Breast epithelium (tissue), 4 donors: ENCODE results near the gene TCEAL7. TPM values are rescaled to one million over a fixed set of nuclear protein-coding genes. Genes with fewer than 3 reads are reported as not detected.

Source experiments
- DNase-seq, 2 donors: peaks; one replicate each; pipeline ENCODE4 v3.0.0-alpha.2; 2019; ENCODE audit warnings: low spot score in 2 of 2
- H3K27ac ChIP-seq, 2 donors: fragments of 200-600 bp; sonication (generic) in 1 of 2; one replicate each; pipeline ENCODE4 v1.5.1; 2016 to 2019; ENCODE audit warnings: mild to moderate bottlenecking in 1 of 2
- H3K27me3 ChIP-seq, 2 donors: fragments of 200-600 bp; sonication (generic) in 1 of 2; one replicate each; pipeline versions ENCODE4 v1.5.1 to v1.6.0; 2017 to 2019; ENCODE audit warnings: control low read depth in 1 of 2, mild to moderate bottlenecking in 1 of 2
- H3K36me3 ChIP-seq: fragments of 200-600 bp; one replicate; pipeline ENCODE4 v1.5.1; 2019
- H3K4me1 ChIP-seq, 2 donors: fragments of 200-600 bp; sonication (generic); one replicate each; pipeline ENCODE4 v1.5.1; 2016 to 2019; ENCODE audit warnings: control low read depth in 1 of 2
- H3K4me3 ChIP-seq, 3 donors: fragments of 200-600 bp; sonication (generic); 1 replicate in 2 of 3; 2 replicates in 1 of 3; pipeline ENCODE4 v1.5.1; 2016 to 2019; ENCODE audit warnings: mild to moderate bottlenecking in 3 of 3, moderate library complexity in 2 of 3
- H3K9me3 ChIP-seq, 2 donors: fragments of 200-600 bp; sonication (generic) in 1 of 2; one replicate each; pipeline ENCODE4 v1.5.1; 2016 to 2019; ENCODE audit warnings: control low read depth in 1 of 2
- CTCF ChIP-seq, 3 donors: fragments of 450-650 bp; IDR thresholded peaks; one replicate each; pipeline ENCODE4 v1.5.1; 2016 to 2017; ENCODE audit warnings: antibody characterized with exemption in 3 of 3, mild to moderate bottlenecking in 3 of 3, moderate library complexity in 3 of 3
- POLR2A ChIP-seq: fragments of 450-650 bp; IDR thresholded peaks from one replicate; pipeline ENCODE4 v1.6.1; 2016; ENCODE audit warnings: antibody characterized with exemption, mild to moderate bottlenecking, moderate library complexity
- POLR2AphosphoS5 ChIP-seq, 3 donors: sonication (generic); formaldehyde crosslinking; IDR thresholded peaks; one replicate each; pipeline ENCODE4 v1.6.1; 2017; ENCODE audit warnings: antibody characterized with exemption in 3 of 3
- intact Hi-C: fragments of 100-400 bp; cut with DNase I; formaldehyde crosslinking; loops from one replicate; pipeline ENCODE4 v1.15.1; 2023; ENCODE audit warnings: low total_unique reads
- total RNA-seq, 3 donors: library from RNA; depleted of rRNA; stranded (reverse); fragments of >200 nt; gene quantifications; one replicate each; pipeline ENCODE4 v1.1.0, GENCODE V29; 2016

Gene TCEAL7
- total RNA-seq, 3 donors from 2014 or later, result 2.9 to 11.1 (median 10.8) TPM

GRCh38 chrX:103360092-103360491 is 30.1 kb downstream of the TCEAL7 start:
- peaks cover 0 to 43% of the 10 kb centered on the region in 2 donors for H3K27me3 ChIP-seq
- DNase-seq, result no peak
- TF ChIP-seq CTCF (IDR thresholded peaks at IDR 0.05) (no peak), POLR2AphosphoS5 (IDR thresholded peaks at IDR 0.05) (no peak), POLR2A (no peak)
- no peaks in the 10 kb centered on the region for H3K9me3 ChIP-seq
- H3K4me3 ChIP-seq, result no peak overlapping the region
- H3K36me3 ChIP-seq, result no peaks in the 10 kb centered on the region
- H3K27ac ChIP-seq, result no peak overlapping the region
- no peaks in the 10 kb centered on the region for H3K4me1 ChIP-seq
- intact Hi-C loops, result no loop called here

- no peaks in the 10 kb centered on the region for H3K4me1 ChIP-seq
- DNase-seq, result no peak
- H3K27ac ChIP-seq, result no peak overlapping the region
- intact Hi-C loops, result no loop called here
- H3K9me3 ChIP-seq, result no peaks in the 10 kb centered on the region
- no peak overlapping the region for H3K4me3 ChIP-seq
- TF ChIP-seq POLR2A (no peak), POLR2AphosphoS5 (IDR thresholded peaks at IDR 0.05) (no peak)
- no peaks in the 10 kb centered on the region for H3K36me3 ChIP-seq
- H3K27me3 ChIP-seq, result peaks cover 0 to 38% of the 10 kb centered on the region in 2 donors
These were observed 30.9 kb downstream of the TCEAL7 start for GRCh38 chrX:103360916-103361315.

- H3K27ac ChIP-seq, result no peak overlapping the region
- H3K27me3 ChIP-seq, result peaks cover 0 to 33% of the 10 kb centered on the region in 2 donors
- no peaks in the 10 kb centered on the region for H3K4me1 ChIP-seq
- intact Hi-C loops, result no loop called here
- no peak overlapping the region for H3K4me3 ChIP-seq
- TF ChIP-seq CTCF (IDR thresholded peaks at IDR 0.05), result no peak
- no peak for TF ChIP-seq POLR2AphosphoS5 (IDR thresholded peaks at IDR 0.05)
- no peak for TF ChIP-seq POLR2A
- H3K36me3 ChIP-seq, result no peaks in the 10 kb centered on the region
- no peaks in the 10 kb centered on the region for H3K9me3 ChIP-seq
- DNase-seq, result no peak
These were observed 31.8 kb downstream of the TCEAL7 start for GRCh38 chrX:103361798-103362197.

GRCh38 chrX:103362474-103362873 is 32.4 kb downstream of the TCEAL7 start:
- no peak overlapping the region for H3K4me3 ChIP-seq
- H3K27me3 ChIP-seq, result peaks cover 0 to 35% of the 10 kb centered on the region in 2 donors
- no peak overlapping the region for H3K27ac ChIP-seq
- no peaks in the 10 kb centered on the region for H3K36me3 ChIP-seq
- no peak for DNase-seq
- H3K4me1 ChIP-seq, result no peaks in the 10 kb centered on the region
- intact Hi-C loops, result no loop called here
- TF ChIP-seq CTCF (IDR thresholded peaks at IDR 0.05) (no peak), POLR2A (no peak)
- no peaks in the 10 kb centered on the region for H3K9me3 ChIP-seq

GRCh38 chrX:103363046-103363445 is 33.0 kb downstream of the TCEAL7 start:
- intact Hi-C loops, result no loop called here
- H3K36me3 ChIP-seq, result no peaks in the 10 kb centered on the region
- H3K27ac ChIP-seq, result no peak overlapping the region
- no peak for DNase-seq
- no peak overlapping the region for H3K4me3 ChIP-seq
- peaks cover 0 to 35% of the 10 kb centered on the region in 2 donors for H3K27me3 ChIP-seq
- TF ChIP-seq CTCF (IDR thresholded peaks at IDR 0.05) (no peak), POLR2A (no peak), POLR2AphosphoS5 (IDR thresholded peaks at IDR 0.05) (no peak)
- H3K4me1 ChIP-seq, result no peaks in the 10 kb centered on the region
- H3K9me3 ChIP-seq, result no peaks in the 10 kb centered on the region

GRCh38 chrX:103367502-103367901 is 37.5 kb downstream of the TCEAL7 start:
- peaks cover 0 to 46% of the 10 kb centered on the region in 2 donors for H3K27me3 ChIP-seq
- no peaks in the 10 kb centered on the region for H3K9me3 ChIP-seq
- no peak for DNase-seq
- TF ChIP-seq CTCF (IDR thresholded peaks at IDR 0.05) (no peak), POLR2AphosphoS5 (IDR thresholded peaks at IDR 0.05) (no peak), POLR2A (no peak)
- no peak overlapping the region for H3K27ac ChIP-seq
- intact Hi-C loops, result no loop called here
- H3K36me3 ChIP-seq, result no peaks in the 10 kb centered on the region
- no peak overlapping the region for H3K4me3 ChIP-seq
- no peaks in the 10 kb centered on the region for H3K4me1 ChIP-seq
